Neural cell (in vitro differentiated cells): ENCODE data around the gene TMEM121B.

Experiments
- CTCF ChIP-seq: fragments of 450-650 bp; IDR thresholded peaks from 2 replicates; pipeline ENCODE4 v1.5.1; 2014; ENCODE audit warnings: antibody characterized with exemption, mild to moderate bottlenecking, moderate library complexity; ENCODE audit not compliant: poor library complexity, severe bottlenecking
- REST ChIP-seq: IDR thresholded peaks from 2 replicates; pipeline ENCODE4 v1.6.1; 2012; ENCODE audit warnings: borderline replicate concordance
- SMC3 ChIP-seq: fragments of 450-650 bp; conservative IDR thresholded peaks from 2 replicates; pipeline ENCODE4 v1.6.1; 2014; ENCODE audit warnings: antibody characterized with exemption, mild to moderate bottlenecking, moderate library complexity; ENCODE audit not compliant: poor library complexity

GRCh38 chr22:17135153-17135760 lies 14.1 kb upstream of the TMEM121B start:
- TF ChIP-seq CTCF (no peak), SMC3 (no peak), REST (no peak)
